Stimulated activated CD4-positive, alpha-beta T cell treated with anti-CD3 and anti-CD28 coated beads, Interleukin-2, amount 100 ng/mL, for 4 hours (primary cell): ENCODE results near the gene STEAP1B.
"Not testable (repeated sequence)": the region's sequence is repeated elsewhere in the genome, so short reads cannot be mapped to it uniquely, and the experiment has no call there.

Experiments used
- DNase-seq: peaks from one replicate; pipeline ENCODE4 v3.0.0-alpha.2; 2020; ENCODE audit warnings: low read depth

STEAP1B gene

DNA sequence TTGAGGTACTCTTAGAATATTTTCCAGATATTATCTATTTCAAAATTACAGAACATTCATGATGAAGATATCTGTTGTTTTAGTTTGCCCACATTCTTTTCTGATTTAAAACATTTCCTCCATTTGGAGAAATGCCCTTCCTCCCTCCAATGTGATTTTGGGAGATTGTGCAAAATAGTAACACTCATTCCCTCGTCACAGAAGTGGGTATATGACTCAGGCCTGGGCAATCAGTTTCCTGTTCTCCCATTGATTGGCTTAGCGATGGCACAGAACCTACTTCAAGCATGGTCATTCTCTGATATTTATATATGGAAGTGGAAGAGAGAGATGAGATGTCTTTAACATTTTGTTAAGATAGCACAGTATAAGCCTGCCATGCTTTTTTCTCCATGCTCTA lies 3.1 kb downstream of the STEAP1B start:
- not testable (repeated sequence) for DNase-seq

DNA sequence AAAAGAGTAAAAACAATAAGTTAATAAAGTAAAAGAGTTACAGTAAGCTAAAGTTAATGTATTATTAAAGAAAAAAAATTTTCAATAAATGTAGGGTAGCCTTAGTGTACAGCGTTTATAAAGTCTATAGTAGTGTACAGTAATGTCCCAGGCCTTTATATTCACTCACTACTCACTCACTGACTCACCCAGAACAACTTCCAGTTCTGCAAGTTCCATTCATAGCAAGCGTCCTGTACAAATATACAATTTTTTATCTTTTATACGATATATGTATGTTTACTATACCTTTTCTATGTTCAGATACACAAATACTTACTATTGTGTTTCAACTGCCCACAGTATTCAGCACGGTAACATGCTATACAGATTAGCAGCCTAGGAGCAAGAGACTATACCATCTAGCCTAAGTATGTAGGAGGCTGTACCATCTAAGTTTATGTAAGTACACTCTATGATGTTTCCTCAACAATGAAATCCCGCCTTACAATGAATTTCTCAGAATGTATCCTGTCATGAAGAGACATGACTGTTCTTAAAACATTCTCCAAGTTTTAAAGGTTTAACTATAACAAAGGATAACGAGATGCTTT lies 3.6 kb downstream of the STEAP1B start:
- DNase-seq: not testable (repeated sequence)

DNA sequence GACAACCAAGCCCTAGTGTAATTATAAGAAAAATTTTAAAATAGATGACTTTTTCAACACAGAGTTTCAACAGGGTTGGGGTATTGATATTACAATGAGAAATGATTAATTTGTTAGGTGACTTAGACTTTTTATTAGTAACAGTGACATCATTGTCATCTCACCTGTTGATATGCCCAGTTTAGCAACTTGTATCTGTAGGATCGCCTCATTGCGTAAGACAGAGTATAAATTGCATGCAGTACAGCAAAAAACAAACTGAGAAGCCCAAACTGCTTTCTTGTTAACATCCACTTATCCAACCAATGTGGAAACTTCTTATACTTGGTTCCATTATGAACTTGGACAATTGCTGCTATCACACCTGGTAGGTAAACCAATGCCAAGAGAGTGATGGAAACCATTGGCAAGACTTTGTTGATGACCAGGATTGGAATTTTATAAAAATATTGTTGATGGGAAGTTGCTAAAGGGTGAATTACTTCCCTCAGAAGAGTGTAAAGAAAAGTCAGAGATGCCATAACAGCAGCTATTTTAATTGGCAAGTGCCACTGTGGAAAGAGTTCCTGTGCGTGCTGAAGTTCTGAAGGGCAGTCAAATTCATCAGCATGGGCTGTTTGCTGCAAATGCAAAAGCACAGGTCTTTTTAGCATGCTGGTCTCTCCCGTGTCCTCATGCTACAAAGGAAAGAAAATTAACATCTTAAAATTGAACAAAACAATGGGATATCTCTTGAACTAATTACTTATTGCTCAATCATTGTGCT lies 6.6 kb downstream of the STEAP1B start:
- DNase-seq: not testable (repeated sequence)

DNA sequence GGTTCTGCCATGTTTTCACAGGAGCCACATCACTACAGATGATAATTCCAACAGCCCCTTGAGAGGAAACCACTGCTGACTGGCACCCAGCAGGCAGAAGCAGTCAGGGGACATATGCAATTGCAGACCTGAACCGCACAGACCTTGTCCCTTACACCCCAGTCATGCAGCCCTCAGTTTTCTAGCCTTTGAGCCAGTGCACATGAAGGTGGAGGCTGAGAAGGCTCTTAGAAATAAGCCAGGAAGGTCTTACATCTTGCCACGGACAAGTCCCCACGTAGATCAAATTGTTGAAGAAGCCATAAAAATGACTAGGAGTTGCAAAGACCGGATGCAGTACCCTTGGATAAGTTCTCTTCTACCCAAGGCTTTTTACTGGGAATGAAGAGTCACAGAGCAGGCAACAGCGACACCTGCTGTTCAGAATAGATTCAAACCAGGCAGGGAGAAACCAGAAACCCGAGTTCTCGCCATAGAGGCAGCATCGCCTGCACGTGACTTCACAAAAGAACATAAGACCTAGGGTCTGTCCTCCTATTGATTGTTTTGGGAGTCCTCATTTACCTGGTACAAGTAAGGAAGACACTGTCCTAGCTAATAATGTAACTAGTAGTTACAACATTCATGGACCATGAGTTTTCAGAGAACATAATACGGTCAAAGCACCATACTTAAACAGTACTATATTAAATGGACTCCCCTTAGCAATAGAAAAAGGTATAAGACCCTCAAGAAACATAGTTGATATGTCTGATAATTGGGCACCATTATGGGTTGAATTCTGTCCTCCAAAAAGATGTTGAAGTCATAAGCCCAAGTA lies 11.1 kb downstream of the STEAP1B start:
- peak; percentile 11 for DNase-seq

DNA sequence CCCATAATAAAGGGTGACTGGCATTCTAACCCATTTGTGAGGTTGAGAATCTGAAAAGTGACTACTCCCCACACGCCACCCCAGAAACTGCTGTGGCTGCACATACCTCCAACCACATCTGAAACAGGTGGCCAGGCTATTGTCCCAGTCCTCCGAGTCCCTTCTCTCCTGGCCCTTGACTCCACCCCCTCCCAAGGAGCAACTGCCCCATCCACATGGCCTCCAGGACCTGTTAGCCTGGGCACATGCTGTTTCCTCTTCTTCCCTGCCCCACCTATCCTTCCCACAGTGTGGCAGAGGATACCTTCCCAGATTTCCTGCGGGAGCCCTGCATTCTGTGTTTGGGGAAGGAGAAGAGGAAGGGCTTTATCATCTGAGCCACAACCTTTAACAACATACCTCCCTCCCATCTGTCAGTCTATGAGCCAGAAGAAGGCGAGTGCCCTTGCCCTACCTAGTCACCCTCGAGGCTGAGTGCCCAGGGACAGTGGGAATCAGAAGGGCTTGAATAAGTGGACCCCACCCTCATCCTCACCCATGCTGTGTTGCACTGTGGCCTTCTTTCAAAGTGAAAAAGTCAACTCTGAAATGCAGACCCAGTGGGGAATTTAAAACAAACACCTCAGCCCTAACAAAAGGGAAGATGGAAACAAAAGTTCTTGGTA lies 11.9 kb downstream of the STEAP1B start:
- DNase-seq: no peak

DNA sequence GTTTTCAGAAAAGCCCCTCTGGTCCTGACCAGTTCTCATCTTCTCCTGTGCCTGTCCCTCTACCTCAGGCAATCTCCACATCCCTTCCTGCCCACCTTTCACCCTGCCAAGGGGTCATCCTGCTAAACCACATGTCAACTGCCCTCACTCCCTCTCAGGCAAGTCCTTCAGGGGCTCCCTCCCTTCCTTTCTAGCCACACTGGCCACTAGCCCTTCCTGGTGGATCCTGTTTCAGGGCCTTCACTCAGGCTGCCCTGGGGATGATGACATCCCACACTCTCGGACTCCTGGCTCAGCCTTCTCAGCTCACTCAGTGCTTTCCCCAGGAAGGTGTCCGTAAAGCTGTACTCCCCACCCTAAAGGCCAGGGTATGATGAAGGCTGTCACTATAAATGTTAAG lies 13.4 kb downstream of the STEAP1B start:
- no peak for DNase-seq

DNA sequence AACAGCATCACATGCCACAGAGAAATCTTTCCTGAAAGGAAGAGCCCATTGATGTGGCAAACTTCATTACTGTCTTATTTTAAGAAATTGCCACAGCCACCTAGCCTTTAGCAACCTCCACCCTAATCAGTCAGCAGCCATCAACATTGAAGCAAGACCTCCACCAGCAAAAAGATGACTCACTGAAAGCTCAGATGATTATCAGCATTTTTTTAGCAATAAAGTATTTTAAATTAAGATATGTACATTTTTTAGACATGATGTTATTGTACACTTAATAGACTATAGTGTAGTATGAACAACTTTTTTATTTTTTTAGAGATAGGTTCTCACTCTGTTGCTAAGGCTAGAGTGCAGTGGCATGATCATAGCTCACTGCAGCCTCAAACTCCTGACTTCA lies 14.8 kb downstream of the STEAP1B start:
- DNase-seq: no peak

DNA sequence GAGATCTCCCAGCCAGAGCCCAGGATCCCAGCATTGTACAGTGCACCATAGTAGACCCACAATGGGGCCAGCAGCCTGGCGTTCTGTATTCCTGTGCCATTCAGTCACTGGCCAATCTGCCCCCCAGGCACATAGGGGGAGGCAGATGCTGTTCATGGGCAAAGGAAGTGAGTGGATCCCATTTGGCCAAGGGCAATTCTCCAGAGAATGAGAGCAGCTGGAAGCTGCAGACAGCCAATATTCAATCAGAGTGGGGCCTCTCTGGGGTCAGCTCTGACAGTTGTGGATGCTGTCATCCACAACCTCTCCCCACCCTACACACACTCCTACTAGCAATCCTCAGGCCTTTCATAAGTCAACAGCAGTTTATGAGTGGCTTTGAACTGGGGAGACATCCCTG lies 17.5 kb downstream of the STEAP1B start:
- no peak for DNase-seq

DNA sequence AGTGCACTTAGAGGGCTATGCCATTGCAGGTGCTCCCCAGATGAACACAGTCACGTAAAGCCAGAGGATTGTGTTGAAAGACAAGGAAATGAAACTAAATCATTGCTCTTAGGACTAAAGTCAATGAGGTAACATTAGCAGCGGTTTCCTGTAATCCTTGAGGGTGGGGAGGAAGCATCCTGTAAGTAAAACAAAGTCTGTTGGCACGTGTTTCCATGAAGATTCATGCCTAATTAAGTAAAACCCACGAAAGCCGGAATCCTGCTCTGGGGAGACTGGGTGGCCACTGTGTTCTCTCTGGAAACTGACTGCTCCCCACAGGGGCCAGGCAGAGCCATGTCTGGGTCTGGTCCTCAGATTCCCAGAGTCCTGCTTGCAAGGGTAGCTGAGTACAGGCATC lies 18.3 kb downstream of the STEAP1B start:
- DNase-seq: no peak

DNA sequence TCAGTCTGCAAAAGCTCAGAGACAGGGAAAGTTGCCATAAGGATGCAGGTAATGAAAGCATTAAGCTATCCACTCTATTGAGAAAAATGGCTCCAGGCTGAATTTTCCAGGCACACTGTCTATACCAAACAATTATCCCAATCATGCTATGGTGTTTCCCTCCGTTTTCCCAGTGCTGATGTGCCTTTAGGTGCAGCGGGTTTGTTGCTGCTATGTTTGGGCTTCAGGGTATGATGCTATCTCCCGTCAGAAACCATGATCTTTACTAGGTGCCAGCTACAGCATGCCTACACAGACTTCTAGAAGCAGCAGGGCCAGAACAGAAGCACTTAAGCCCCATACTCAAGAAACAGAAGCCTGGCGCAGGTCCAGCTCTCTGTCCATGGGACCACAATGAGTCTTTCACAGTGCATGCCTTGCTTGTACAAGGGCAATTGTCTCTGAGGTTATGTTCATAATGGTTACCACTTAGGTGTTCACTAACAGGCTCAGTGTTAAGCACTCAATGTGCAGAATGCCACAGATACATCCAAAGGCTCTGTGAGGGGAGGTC lies 19.4 kb downstream of the STEAP1B start:
- no peak for DNase-seq

DNA sequence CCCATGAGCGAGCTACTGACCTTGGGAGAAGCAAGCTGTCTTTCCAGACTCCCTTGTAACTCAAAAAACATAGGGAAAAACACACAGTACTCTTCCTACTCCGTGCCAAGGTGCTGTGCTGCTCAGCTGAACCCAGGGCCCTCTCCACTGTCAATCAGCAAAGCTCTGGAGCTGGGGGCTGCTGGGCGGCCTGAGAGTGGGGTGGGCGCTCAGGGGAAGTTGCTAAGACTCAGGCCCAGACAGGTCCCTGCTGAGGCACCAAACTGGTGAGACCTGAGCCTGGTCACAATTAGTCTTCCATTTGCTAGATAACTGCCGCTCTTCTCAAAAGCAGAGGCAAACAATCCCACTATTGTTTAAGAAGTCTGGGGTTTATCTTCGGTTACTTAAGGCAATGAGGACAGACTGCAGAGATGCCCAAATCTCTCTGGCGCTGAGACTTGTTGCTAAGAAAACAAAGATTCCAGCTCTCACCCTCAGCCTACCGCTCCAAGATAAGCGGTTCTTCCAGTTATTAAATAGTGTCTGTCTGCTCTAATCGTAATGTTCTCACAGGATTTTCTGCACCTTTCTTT lies 22.0 kb downstream of the STEAP1B start:
- DNase-seq: no peak

DNA sequence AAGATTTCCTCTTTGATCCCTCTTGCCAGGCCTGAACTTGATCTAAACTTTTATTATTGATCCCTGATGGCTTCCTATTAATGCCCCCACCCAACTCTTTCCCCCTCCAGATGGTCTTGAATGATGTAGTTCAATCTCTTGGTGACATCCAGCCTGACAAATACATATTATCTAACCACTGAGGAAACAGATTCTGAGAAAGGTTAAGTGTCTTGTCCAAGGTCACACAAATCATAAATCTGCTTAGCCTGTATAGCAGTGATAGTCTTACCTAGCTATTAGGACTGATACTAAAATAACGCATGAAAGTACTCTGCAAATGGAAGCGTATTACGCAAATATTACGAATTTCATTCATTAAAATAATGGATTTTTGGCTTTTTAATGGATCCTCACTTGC lies 22.7 kb downstream of the STEAP1B start:
- DNase-seq: no peak

DNA sequence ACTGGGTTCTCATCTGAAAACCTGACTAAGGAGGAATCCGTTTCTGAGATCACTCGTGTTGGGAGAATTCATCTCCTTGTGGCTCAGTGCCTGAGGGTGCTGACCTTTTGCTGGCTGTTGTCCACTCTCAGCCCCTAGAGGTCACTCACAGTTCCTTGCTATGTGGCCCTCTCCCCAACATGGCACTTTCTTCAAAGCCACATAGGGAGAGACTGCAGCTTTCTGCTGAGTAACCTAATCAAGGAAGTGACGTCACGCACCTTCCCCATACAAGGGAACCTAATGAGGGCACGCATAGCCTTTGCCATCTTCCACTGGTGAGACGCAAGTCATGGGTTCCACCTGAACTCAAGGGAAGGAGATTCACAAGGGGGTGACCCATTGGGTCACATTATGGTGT lies 23.2 kb downstream of the STEAP1B start:
- DNase-seq: no peak

DNA sequence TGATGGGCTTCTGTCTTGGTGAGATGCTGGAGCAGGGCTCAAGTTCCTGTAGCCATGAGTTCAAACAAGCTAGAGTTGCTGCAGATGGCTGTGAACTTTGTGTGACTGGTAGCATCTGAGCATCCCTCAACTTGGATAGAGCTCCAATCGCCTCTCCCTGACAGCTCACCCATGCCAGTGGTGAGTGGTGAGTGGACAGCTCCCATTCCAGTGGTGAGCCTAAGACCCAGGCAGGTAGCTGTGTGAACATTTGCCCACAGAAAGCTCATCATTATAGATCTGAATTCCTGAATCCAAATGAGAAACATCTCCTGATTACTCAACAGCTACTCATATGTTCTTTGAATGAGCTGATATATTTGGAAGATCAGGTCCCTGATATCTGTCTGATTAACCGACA lies 25.3 kb downstream of the STEAP1B start:
- no peak for DNase-seq

DNA sequence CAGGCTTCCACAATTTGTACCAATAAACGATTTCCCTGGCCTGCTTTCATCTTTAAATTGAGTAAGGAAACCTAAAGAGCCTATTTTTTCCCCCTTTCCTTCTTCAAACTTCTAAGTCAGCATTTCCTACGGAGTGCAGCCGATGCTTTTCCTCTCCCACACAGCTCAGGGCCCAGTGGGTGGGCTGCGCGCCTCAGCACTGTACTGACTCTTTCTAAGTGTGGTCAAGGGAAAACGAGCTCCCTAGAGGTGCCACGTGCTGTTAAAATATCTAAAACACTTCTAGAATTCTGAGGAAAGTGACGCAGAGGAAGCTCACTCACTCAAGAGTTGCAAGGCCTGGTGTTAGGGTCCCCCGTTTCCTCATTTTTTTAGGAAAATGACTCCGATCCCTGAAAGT lies 29.0 kb downstream of the STEAP1B start:
- no peak for DNase-seq

DNA sequence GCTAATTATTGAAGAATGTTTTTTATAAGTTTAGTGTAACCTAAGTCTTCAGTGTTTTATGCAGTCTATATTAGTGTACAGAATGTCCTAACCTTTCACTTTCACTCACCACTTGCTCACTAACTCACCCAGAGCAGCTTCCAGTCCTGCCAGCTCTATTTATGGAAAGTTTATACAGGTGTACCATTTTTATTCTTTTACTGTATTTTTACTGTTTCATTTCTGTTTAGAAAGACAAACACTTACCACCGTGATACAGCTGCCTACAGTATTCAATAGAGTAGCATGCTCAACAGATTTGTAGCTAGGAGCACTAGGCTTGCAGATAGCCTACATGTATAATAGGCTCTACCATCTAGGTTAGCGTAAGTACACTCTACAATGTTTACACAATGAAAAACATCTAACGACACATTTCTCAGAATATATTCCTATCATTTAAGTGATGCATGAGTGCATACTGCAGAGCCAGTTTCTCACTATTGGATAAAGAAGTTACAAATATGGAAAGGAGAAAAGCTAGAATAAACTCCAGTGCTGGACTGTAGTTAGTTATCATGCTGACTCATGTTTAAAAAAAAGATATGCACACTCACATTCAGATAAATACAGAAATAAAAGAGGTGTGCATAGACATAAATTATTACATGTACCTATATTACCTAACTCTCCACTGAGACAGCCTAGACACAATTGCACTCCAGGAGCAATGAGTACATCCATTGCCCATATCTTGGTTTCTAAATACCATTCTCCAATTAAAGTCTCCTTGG lies 30.4 kb downstream of the STEAP1B start:
- no peak for DNase-seq

DNA sequence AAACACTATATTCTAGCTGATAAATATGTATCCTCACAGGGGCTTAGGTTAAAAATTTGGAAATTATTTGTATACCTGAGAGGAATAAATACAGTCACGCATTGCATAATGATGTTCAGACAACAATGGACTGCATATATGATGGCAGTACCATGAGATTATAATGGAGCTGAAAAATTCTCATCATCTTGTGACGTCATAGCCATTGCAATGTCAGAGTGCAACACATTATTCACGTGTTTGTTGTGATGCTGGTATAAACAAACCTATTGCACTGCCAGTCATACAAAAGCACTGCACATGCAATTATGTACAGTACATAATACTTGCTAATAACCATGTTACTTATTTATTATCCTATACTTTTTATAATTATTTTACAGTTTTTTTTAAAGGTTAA lies 31.4 kb downstream of the STEAP1B start:
- no peak for DNase-seq

DNA sequence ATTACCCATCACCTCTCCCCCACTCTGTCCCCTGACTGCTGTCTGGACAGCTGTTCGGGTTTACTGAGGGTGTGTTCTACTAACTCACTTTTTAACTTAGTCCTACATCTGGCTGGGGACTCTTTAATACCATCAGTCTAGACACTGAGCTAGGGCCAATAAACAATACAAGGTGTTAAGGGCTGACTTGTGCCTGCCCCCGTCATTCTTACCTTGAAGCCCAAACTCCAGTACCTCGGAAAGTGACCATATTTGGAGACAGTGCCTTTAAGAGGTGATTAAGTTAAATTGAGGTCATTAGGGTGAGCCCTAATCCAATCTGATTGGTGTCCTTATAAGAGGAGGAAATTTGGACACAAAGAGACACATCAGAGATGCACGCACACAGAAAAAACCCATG lies 35.7 kb downstream of the STEAP1B start:
- DNase-seq: no peak

DNA sequence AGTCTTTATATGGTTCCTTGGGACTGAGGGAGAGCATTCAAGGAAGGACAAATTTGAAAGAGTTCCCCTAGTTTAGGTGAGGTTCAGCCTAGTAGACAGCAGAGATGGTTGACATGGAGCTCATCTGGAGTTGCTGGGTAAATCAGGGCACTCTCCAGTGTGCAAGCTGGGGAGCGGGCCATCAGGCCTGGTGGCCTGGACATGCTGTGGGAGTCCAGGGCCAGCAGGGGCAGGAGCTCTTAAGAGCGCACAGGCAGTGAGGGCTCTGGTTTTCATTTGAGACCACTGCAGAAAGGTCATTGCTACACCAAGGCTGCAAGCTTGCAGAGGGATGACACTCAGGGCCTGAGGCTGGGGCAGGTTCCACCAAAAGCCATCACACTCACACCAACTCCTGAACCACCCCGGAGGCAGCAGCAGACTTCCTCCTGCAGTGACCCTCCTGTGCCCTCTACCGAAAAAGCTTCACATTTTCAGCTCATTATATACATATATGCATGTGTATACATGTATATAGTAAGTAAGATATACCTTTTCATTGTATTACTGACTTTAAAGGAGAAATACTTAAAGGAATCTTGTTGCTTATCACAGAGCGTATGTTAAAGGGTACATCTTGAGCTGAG lies 39.5 kb downstream of the STEAP1B start:
- DNase-seq: no peak

DNA sequence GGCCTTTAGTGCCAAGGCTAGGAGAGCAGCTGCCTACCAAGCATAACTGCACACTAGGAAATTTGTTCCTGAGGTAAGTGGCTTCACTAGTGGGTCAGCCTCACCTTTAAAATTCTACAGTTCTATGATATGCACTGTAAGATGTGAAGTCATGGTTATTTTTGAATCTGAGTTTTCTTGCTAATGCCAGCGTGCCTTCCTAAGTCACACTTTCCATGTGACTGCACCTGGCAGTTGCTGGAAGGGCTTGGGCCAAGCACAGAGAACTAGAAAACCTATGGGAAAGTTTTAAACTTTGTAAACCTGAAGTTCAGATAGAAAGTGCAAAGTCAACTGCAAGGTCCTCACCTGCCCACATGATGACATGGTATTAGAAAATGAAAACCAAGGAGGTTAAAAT lies 42.5 kb downstream of the STEAP1B start:
- no peak for DNase-seq

DNA sequence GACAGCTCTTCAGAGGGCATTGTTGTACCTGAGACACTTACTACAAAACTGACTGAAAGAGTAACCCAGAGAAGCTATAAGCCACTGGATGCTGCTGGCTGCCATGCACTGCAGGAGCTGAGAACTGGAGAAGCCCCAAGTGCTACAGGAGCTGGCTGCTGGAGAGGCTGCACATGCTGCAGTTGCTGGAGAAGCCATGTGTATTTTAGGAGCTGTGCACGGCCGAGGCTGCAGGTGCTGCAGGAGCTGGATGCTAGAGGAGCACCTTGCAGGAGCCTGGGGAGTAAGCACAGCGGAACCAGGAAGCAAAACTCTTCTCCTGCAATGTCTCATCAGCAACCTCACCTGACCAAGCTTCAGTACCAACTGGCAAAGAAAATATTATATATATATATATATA lies 45.5 kb downstream of the STEAP1B start:
- no peak for DNase-seq
